HepG2 (cell line): ENCODE results near the gene TAMALIN. TPM values are rescaled to one million over a fixed set of nuclear protein-coding genes. Genes with fewer than 3 reads are reported as not detected.
A peak's percentile ranks its signal among the peaks of the same experiment; 100 is the strongest.

Source experiments
- CREM ChIP-seq, 2 experiments: sonication (generic) in 1 of 2; formaldehyde crosslinking in 1 of 2; IDR thresholded peaks; 2 replicates each; pipeline versions ENCODE4 v1.4.0 to v1.6.1; 2016 to 2020; ENCODE audit warnings: antibody characterized with exemption in 1 of 2, mild to moderate bottlenecking in 1 of 2, missing genetic modification reagents in 1 of 2
- ELF3 ChIP-seq: IDR thresholded peaks from 2 replicates; pipeline ENCODE4 v1.6.1; 2016; ENCODE audit warnings: missing genetic modification reagents, missing compliant biosample characterization
- GABPA ChIP-seq, 2 experiments: IDR thresholded peaks; 2 replicates each; pipeline ENCODE4 v1.6.1; 2011 to 2016; ENCODE audit warnings: low read depth in 2 of 2, low read length in 1 of 2, missing biosample characterization in 1 of 2, missing genetic modification characterization in 1 of 2
- HIC2 ChIP-seq: sonication (generic); formaldehyde crosslinking; IDR thresholded peaks from 2 replicates; pipeline ENCODE4 v1.9.0; 2022; ENCODE audit warnings: low read depth, missing genetic modification reagents
- HNF4A ChIP-seq: sonication (generic); formaldehyde crosslinking; IDR thresholded peaks from 2 replicates; pipeline ENCODE4 v1.4.0; 2020; ENCODE audit warnings: missing genetic modification reagents
- IKZF5 ChIP-seq: IDR thresholded peaks from 2 replicates; pipeline ENCODE4 v1.6.1; 2018; ENCODE audit warnings: missing genetic modification reagents, mild to moderate bottlenecking, missing compliant biosample characterization
- ISL2 ChIP-seq: sonication (generic); formaldehyde crosslinking; IDR thresholded peaks from 2 replicates; pipeline ENCODE4 v1.5.0; 2020; ENCODE audit warnings: missing genetic modification reagents
- KMT2A ChIP-seq: sonication (generic); formaldehyde crosslinking; IDR thresholded peaks from 2 replicates; pipeline ENCODE4 v1.4.0; 2020; ENCODE audit warnings: missing genetic modification reagents
- MEIS2 ChIP-seq: sonication (generic); formaldehyde crosslinking; IDR thresholded peaks from 2 replicates; pipeline ENCODE4 v1.9.0; 2021; ENCODE audit warnings: mild to moderate bottlenecking, missing genetic modification reagents
- MLX ChIP-seq: IDR thresholded peaks from 2 replicates; pipeline ENCODE4 v1.6.1; 2016
- SRY ChIP-seq: sonication (generic); formaldehyde crosslinking; IDR thresholded peaks from 2 replicates; pipeline ENCODE4 v1.8.0; 2022; ENCODE audit warnings: mild to moderate bottlenecking, missing genetic modification reagents
- TGIF2 ChIP-seq: IDR thresholded peaks from 2 replicates; pipeline ENCODE4 v1.6.1; 2016; ENCODE audit warnings: control low read depth, missing compliant biosample characterization
- TSC22D2 ChIP-seq: sonication (generic); formaldehyde crosslinking; IDR thresholded peaks from 2 replicates; pipeline ENCODE4 v1.5.1; 2020; ENCODE audit warnings: missing genetic modification reagents, mild to moderate bottlenecking, borderline replicate concordance
- ZBTB37 ChIP-seq: sonication (generic); formaldehyde crosslinking; IDR thresholded peaks from 2 replicates; pipeline ENCODE4 v1.4.0; 2020; ENCODE audit warnings: mild to moderate bottlenecking, missing genetic modification reagents
- ZNF281 ChIP-seq: sonication (generic); formaldehyde crosslinking; IDR thresholded peaks from 2 replicates; pipeline ENCODE4 v1.4.0; 2020; ENCODE audit warnings: missing genetic modification reagents, borderline replicate concordance
- ZNF614 ChIP-seq: IDR thresholded peaks from 2 replicates; pipeline ENCODE4 v1.6.1; 2018; ENCODE audit warnings: missing biosample characterization, missing genetic modification reagents, inconsistent platforms, borderline replicate concordance
- ZNF639 ChIP-seq: conservative IDR thresholded peaks from 2 replicates; pipeline ENCODE4 v1.6.1; 2018; ENCODE audit warnings: missing genetic modification reagents
- polyA plus RNA-seq, 8 experiments: library from polyadenylated mRNA; depleted of rRNA in 3 of 8; stranded (reverse) in 7 of 8; unstranded in 1 of 8; fragments of >200 nt; fragmentation: Illumina TruSeq in 4 of 8; extraction: Trizol in 4 of 8; gene quantifications; 2 replicates each; pipeline versions ENCODE4 v1.2.1 to v1.2.3, GENCODE V29; 2011 to 2016; ENCODE audit warnings: low read depth in 4 of 8, missing spikeins in 1 of 8, mixed read lengths in 1 of 8; ENCODE audit not compliant: insufficient read depth in 1 of 8
- total RNA-seq, 5 experiments: library from RNA; depleted of rRNA; stranded (reverse); fragments of >200 nt; fragmentation: Illumina TruSeq; extraction: Trizol; gene quantifications; 2 replicates each; pipeline ENCODE4 v1.2.3, GENCODE V29; 2016; ENCODE audit warnings: low read depth in 1 of 5

The TAMALIN gene
- total and polyA plus RNA-seq, 2 of the 13 experiments (the other 11 are each of a cell fraction or from before 2014, with no cell fraction given), result 2.9 to 10.9 TPM

GRCh38 chr12:51976376-51977160 is 30.2 kb upstream of the TAMALIN start (continued):
- no peak for TF ChIP-seq GABPA (IDR thresholded peaks at IDR 0.05; ENCODE audit: low read depth, low read length)
- TF ChIP-seq GABPA (CRISPR knock-in tag; IDR thresholded peaks at IDR 0.05; ENCODE audit: low read depth), result 0 out of 2 replicates have a peak, but pooled peaks have one; percentile 25
- peak; percentile 40; the same call in 1 of the 2 replicates for TF ChIP-seq KMT2A (CRISPR knock-in tag)
- TF ChIP-seq ELF3 (CRISPR knock-in tag), result 0 out of 2 replicates have a peak, but pooled peaks have one; percentile 39
- TF ChIP-seq ZNF281 (CRISPR knock-in tag), result peak; percentile 27; the same call in 1 of the 2 replicates
- TF ChIP-seq ISL2, result 0 out of 2 replicates have a peak, but pooled peaks have one; percentile 54
- 0 out of 2 replicates have a peak, but pooled peaks have one; percentile 23 for TF ChIP-seq MEIS2
- TF ChIP-seq MLX, result no peak
- TF ChIP-seq IKZF5, result no peak
- TF ChIP-seq HIC2, result 0 out of 2 replicates have a peak, but pooled peaks have one; percentile 36
- 0 out of 2 replicates have a peak, but pooled peaks have one; percentile 31 for TF ChIP-seq ZNF639 (CRISPR knock-in tag)
- TF ChIP-seq ZNF614, result 0 out of 2 replicates have a peak, but pooled peaks have one; percentile 27
- TF ChIP-seq TGIF2 (CRISPR knock-in tag), result 0 out of 2 replicates have a peak, but pooled peaks have one; percentile 23
- TF ChIP-seq TSC22D2, result no peak
- peak; percentile 55 for TF ChIP-seq HNF4A (CRISPR knock-in tag)
- TF ChIP-seq CREM (IDR thresholded peaks at IDR 0.05), result peak; percentile 44; the same call in 1 of the 2 replicates
- TF ChIP-seq CREM (CRISPR knock-in tag; IDR thresholded peaks at IDR 0.05), result no peak
- peak; percentile 85 for TF ChIP-seq ZBTB37 (CRISPR knock-in tag)
- TF ChIP-seq SRY (CRISPR knock-in tag), result no peak
